Fibroblast of lung (primary cell): ENCODE data around the gene SLC7A4. TPM values are rescaled to one million over a fixed set of nuclear protein-coding genes. Genes with fewer than 3 reads are reported as not detected.

ENCODE experiments used
- DNase-seq, 2 donors: peaks; one replicate each; pipeline versions ENCODE4 v3.0.0 to v3.0.0-alpha.2; 2010; ENCODE audit warnings: low read depth in 2 of 2
- H2AFZ ChIP-seq: 2 replicates; pipeline ENCODE4 v1.5.1; 2012; ENCODE audit warnings: low read length, control low read depth, inconsistent platforms
- H3K27ac ChIP-seq: 2 replicates; pipeline ENCODE4 v1.5.1; 2011; ENCODE audit warnings: low read length, control low read depth; ENCODE audit not compliant: insufficient read depth
- H3K27me3 ChIP-seq: 2 replicates; pipeline ENCODE4 v1.5.1; 2011; ENCODE audit warnings: mild to moderate bottlenecking, low read length; ENCODE audit not compliant: control insufficient read depth, insufficient read depth
- H3K36me3 ChIP-seq: 2 replicates; pipeline ENCODE4 v1.5.1; 2011; ENCODE audit warnings: low read length; ENCODE audit not compliant: control insufficient read depth, insufficient read depth
- H3K4me1 ChIP-seq: 2 replicates; pipeline ENCODE4 v1.5.1; 2011; ENCODE audit warnings: low read length; ENCODE audit not compliant: control insufficient read depth, insufficient read depth; ENCODE audit errors: extremely low read depth
- H3K4me2 ChIP-seq: 2 replicates; pipeline ENCODE4 v1.5.1; 2011; ENCODE audit warnings: low read length, control low read depth; ENCODE audit not compliant: insufficient read depth; ENCODE audit errors: extremely low read depth
- H3K4me3 ChIP-seq, 4 experiments: fragments of 200-600 bp in 1 of 4; sonication (generic) in 1 of 4; replicated peaks in 1 of 4; 2 replicates each; pipeline ENCODE4 v1.5.1; 2011 to 2016; ENCODE audit warnings: low read length in 4 of 4, low read depth in 3 of 4, mild to moderate bottlenecking in 3 of 4, control low read depth in 2 of 4, inconsistent platforms in 1 of 4, mixed read lengths in 1 of 4; ENCODE audit not compliant: insufficient read depth in 1 of 4; ENCODE audit errors: control extremely low read depth in 1 of 4
- H3K79me2 ChIP-seq: 2 replicates; pipeline ENCODE4 v1.5.1; 2012; ENCODE audit warnings: mild to moderate bottlenecking, low read length, inconsistent platforms; ENCODE audit not compliant: control insufficient read depth, insufficient read depth
- H3K9ac ChIP-seq: 2 replicates; pipeline ENCODE4 v1.5.1; 2011; ENCODE audit warnings: mild to moderate bottlenecking, low read length, control low read depth; ENCODE audit not compliant: insufficient read depth
- H3K9me3 ChIP-seq: 2 replicates; pipeline ENCODE4 v1.5.1; 2012; ENCODE audit warnings: low read depth, low read length; ENCODE audit not compliant: control insufficient read depth, insufficient read depth
- H4K20me1 ChIP-seq: 2 replicates; pipeline ENCODE4 v1.5.1; 2011; ENCODE audit warnings: low read length; ENCODE audit not compliant: control insufficient read depth, insufficient read depth; ENCODE audit errors: extremely low read depth
- EZH2 ChIP-seq: IDR thresholded peaks from 2 replicates; pipeline ENCODE4 v1.5.1; 2012; ENCODE audit warnings: low read length, control low read depth, mild to moderate bottlenecking; ENCODE audit errors: missing control alignments
- polyA plus RNA-seq, 2 donors: library from polyadenylated mRNA; depleted of rRNA in 1 of 2; stranded (reverse) in 1 of 2; unstranded in 1 of 2; fragments of >200 nt; gene quantifications; 2 replicates each; pipeline ENCODE4 v1.2.1, GENCODE V29; 2011 to 2012; ENCODE audit warnings: missing spikeins in 1 of 2
- total RNA-seq: library from RNA; depleted of rRNA; stranded (reverse); fragments of >200 nt; gene quantifications from 2 replicates; pipeline ENCODE4 v1.2.1, GENCODE V29; 2014
- TF ChIP-seq, protein P1 (sequence below), 2 donors: IDR thresholded peaks in 1 of 2; conservative IDR thresholded peaks in 1 of 2; 1 replicate in 1 of 2; 2 replicates in 1 of 2; pipeline ENCODE4 v1.5.1; 2011 to 2012; ENCODE audit warnings: low read length in 2 of 2, control low read depth in 1 of 2, inconsistent platforms in 1 of 2, low read depth in 1 of 2, mild to moderate bottlenecking in 1 of 2

The SLC7A4 gene
- total and polyA plus RNA-seq, 2 donors (not counting 1 experiment from before 2014, with no cell fraction given): 0.83 to 0.92 TPM

DNA sequence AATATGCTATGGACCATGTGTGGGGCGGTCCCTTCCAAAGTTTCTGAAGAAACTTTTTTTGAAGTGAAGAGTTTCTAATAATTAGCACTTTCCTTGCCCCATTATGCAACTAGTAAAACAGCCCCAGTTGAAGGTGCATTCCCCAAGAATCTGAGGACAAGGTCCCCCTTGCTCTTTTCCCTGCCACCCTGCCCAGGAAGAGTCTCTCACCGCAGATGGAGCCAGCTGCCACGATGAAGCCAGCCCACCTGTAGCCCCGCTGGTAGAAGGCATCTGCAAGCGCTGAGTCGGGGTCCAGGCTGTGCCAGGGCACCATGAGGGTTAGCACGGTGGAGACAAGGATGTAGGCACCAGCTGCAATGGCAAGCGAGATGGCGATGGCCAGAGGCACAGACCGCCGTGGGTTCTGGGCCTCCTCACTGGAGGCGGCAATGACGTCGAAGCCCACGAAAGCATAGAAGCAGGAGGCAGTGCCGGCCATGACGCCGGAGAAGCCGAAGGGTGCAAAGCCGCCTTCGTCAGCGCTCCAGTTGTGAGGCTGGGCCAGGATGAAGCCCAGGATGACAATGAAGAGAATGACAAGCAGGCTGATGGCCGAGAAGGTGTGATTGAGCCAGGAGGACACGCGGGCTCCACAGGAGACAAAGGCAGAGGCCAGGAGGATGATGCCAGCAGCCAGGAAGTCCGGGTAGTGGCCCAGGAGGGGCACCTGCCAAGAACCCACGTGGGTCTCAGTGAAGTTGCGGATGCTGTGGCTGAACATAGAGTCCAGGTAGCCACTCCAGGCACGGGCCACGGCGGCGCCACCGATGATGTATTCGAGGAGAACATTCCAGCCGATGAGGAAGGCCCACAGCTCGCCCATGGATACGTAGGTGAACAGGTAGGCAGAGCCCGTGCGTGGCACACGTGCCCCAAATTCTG, 1.5 kb downstream of the SLC7A4 start:
- Histone ChIP-seq H3K4me1 (peaks cover 9% of the 10 kb centered on the region), H3K27ac (no peak overlapping the region), H3K79me2 (no peaks in the 10 kb centered on the region), H3K36me3 (no peaks in the 10 kb centered on the region), H3K9me3 (no peaks in the 10 kb centered on the region), H2AFZ (no peak overlapping the region), H3K4me2 (no peak overlapping the region), H3K9ac (no peak overlapping the region), H3K4me3 (no peak overlapping the region), H4K20me1 (no peaks in the 10 kb centered on the region), H3K27me3 (peaks cover 19% of the 10 kb centered on the region)
- TF ChIP-seq EZH2: no peak
- TF ChIP-seq, protein P1, sequence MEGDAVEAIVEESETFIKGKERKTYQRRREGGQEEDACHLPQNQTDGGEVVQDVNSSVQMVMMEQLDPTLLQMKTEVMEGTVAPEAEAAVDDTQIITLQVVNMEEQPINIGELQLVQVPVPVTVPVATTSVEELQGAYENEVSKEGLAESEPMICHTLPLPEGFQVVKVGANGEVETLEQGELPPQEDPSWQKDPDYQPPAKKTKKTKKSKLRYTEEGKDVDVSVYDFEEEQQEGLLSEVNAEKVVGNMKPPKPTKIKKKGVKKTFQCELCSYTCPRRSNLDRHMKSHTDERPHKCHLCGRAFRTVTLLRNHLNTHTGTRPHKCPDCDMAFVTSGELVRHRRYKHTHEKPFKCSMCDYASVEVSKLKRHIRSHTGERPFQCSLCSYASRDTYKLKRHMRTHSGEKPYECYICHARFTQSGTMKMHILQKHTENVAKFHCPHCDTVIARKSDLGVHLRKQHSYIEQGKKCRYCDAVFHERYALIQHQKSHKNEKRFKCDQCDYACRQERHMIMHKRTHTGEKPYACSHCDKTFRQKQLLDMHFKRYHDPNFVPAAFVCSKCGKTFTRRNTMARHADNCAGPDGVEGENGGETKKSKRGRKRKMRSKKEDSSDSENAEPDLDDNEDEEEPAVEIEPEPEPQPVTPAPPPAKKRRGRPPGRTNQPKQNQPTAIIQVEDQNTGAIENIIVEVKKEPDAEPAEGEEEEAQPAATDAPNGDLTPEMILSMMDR (conservative IDR thresholded peaks at IDR 0.05 in 1 of 2, IDR thresholded peaks at IDR 0.05 in 1 of 2; ENCODE audit: low read depth in 1 of 2, low read length in 2 of 2): no peak
- no peak for DNase-seq

DNA sequence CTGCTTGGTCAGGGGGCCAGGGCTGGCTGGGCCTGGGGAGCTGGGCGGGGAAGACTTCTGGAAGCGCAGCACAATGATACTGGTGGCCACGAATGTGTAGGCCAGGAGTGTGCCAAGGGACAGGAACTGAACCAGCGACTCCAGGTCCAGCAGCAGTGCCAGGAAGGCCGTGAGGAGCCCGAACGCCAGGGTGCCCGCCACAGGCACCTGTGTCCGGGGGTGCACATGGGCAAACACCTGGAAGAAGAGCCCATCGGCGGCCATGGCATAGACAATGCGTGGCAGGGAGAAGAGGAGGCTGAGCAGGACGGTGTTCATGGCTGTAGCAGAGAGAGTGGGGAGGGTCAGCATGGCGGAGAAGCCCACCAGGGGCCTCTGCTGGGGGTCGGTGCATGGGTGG, 2.3 kb downstream of the SLC7A4 start:
- H3K36me3 ChIP-seq: no peaks in the 10 kb centered on the region
- H4K20me1 ChIP-seq: no peaks in the 10 kb centered on the region
- TF ChIP-seq, protein P1 (conservative IDR thresholded peaks at IDR 0.05 in 1 of 2, IDR thresholded peaks at IDR 0.05 in 1 of 2; ENCODE audit: low read depth in 1 of 2, low read length in 2 of 2): no peak
- TF ChIP-seq EZH2: no peak
- peaks cover 19% of the 10 kb centered on the region for H3K27me3 ChIP-seq
- H3K4me3 ChIP-seq: no peak overlapping the region
- H3K79me2 ChIP-seq: no peaks in the 10 kb centered on the region
- DNase-seq: no peak
- H3K9me3 ChIP-seq: no peaks in the 10 kb centered on the region
- peaks cover 9% of the 10 kb centered on the region for H3K4me1 ChIP-seq
- H3K27ac ChIP-seq: no peak overlapping the region
- no peak overlapping the region for H3K4me2 ChIP-seq
- no peak overlapping the region for H3K9ac ChIP-seq
- H2AFZ ChIP-seq: no peak overlapping the region

DNA sequence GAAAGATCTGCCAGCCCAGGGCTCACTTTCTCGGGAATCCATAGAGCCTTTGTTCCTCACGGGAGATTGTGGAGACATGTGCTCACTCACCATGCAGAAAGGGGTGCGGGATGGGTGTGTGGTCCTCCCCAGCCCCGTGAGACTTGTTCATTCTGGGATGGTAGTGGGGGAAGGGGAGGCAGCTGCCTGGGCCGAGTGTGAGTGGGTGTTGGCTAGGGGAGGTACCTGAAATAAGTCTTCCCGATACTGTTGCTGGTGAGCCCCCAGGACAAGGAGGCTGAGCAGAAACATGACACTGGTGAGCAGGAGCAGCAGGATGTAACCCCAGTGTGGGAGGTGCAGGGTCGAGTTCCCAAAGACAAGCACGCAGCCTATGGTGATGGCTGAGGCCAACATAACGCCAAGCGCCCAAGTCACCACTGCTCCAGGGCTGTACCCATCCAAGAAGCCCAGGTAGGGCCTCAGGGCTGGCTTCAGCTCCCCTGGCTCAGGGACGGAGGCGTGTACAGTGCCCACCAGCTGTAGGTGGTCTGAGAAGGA, 2.8 kb downstream of the SLC7A4 start:
- Histone ChIP-seq H3K4me2 (no peak overlapping the region), H3K79me2 (no peaks in the 10 kb centered on the region), H3K9me3 (no peaks in the 10 kb centered on the region), H3K4me1 (peaks cover 9% of the 10 kb centered on the region), H3K4me3 (no peak overlapping the region), H3K27ac (no peak overlapping the region), H2AFZ (no peak overlapping the region), H4K20me1 (no peaks in the 10 kb centered on the region), H3K9ac (no peak overlapping the region), H3K36me3 (no peaks in the 10 kb centered on the region), H3K27me3 (peaks cover 19% of the 10 kb centered on the region)
- DNase-seq: no peak
- no peak for TF ChIP-seq EZH2
- TF ChIP-seq, protein P1 (conservative IDR thresholded peaks at IDR 0.05 in 1 of 2, IDR thresholded peaks at IDR 0.05 in 1 of 2; ENCODE audit: low read depth in 1 of 2, low read length in 2 of 2): no peak
